ENCODE results near the gene CNIH2. TPM values are rescaled to one million over a fixed set of nuclear protein-coding genes. Genes with fewer than 3 reads are reported as not detected.

Gene CNIH2
- total RNA-seq, 1 donor from 2014 or later, result 21.3 TPM

GRCh38 chr11:66259956-66260355 is 18.0 kb upstream of the CNIH2 start:
- Mint-ChIP-seq H3K27ac (no peak overlapping the region), H3K27me3 (no peaks in the 10 kb centered on the region), H3K9me3 (no peaks in the 10 kb centered on the region), H3K36me3 (peaks cover 3% of the 10 kb centered on the region), H3K4me1 (ENCODE audit: unreplicated experiment) (peaks cover 13% of the 10 kb centered on the region), H3K4me3 (peak overlapping the region; percentile 31)
- no peak for DNase-seq (ENCODE audit: extremely low spot score, unreplicated experiment)
- no peak for TF ChIP-seq CTCF (conservative IDR thresholded peaks at IDR 0.05)

- Mint-ChIP-seq H3K27me3 (no peaks in the 10 kb centered on the region), H3K4me1 (ENCODE audit: unreplicated experiment) (peaks cover 13% of the 10 kb centered on the region), H3K4me3 (no peak overlapping the region), H3K9me3 (no peaks in the 10 kb centered on the region), H3K27ac (no peak overlapping the region), H3K36me3 (peaks cover 3% of the 10 kb centered on the region)
- TF ChIP-seq CTCF (conservative IDR thresholded peaks at IDR 0.05), result no peak
- DNase-seq (ENCODE audit: extremely low spot score, unreplicated experiment), result no peak
These were observed 16.4 kb upstream of the CNIH2 start for GRCh38 chr11:66261578-66261977.

DNA sequence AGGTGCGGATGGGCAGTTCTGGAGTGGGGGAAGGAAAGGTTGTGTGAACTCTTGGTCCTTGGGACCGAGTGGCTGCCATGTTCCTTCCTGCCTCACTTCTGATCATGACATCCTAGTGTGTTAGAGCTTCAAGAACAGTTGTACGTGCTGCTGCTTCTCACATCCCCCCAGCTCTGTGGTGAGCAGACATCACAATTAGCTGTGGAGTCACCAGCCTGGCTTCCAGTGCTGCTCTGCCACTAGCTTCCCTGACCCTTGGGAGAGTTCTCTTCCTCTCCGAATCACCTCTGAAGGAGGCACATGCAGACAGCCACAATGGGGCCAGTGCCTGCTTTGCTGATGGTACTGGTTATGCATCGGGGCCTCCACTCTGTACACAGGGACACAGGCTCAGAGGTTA is 15.8 kb upstream of the CNIH2 start:
- no peak for DNase-seq (ENCODE audit: extremely low spot score, unreplicated experiment)
- no peak overlapping the region for H3K27ac Mint-ChIP-seq
- H3K4me3 Mint-ChIP-seq, result no peak overlapping the region
- peaks cover 3% of the 10 kb centered on the region for H3K36me3 Mint-ChIP-seq
- peaks cover 17% of the 10 kb centered on the region for H3K4me1 Mint-ChIP-seq (ENCODE audit: unreplicated experiment)
- H3K27me3 Mint-ChIP-seq, result no peaks in the 10 kb centered on the region
- H3K9me3 Mint-ChIP-seq, result no peaks in the 10 kb centered on the region
- no peak for TF ChIP-seq CTCF (conservative IDR thresholded peaks at IDR 0.05)

GRCh38 chr11:66262696-66263095 is 15.3 kb upstream of the CNIH2 start:
- Mint-ChIP-seq H3K27ac (no peak overlapping the region), H3K4me3 (no peak overlapping the region), H3K4me1 (ENCODE audit: unreplicated experiment) (peaks cover 19% of the 10 kb centered on the region), H3K27me3 (no peaks in the 10 kb centered on the region), H3K9me3 (no peaks in the 10 kb centered on the region), H3K36me3 (peaks cover 3% of the 10 kb centered on the region)
- no peak for TF ChIP-seq CTCF (conservative IDR thresholded peaks at IDR 0.05)
- no peak for DNase-seq (ENCODE audit: extremely low spot score, unreplicated experiment)

DNA sequence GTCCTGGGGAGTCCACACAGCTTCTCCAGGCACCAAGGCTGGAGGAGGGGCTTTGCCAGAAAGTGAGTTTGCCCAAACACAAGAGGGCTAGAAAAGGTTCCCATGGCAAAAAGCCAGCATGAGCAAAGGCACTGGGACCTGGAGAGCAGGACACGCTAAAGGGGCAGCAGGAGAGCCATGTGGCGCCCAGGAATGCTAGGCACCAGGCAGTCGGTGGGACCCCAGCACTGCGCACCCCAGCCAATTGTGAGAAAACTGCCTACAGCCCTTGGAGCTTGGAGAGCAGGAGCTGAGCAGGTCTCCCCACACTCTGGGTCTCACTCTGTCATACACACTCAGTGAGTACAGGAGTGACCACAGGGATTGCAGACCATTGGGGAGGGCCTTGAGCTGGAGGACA is 14.7 kb upstream of the CNIH2 start:
- no peak for TF ChIP-seq CTCF (conservative IDR thresholded peaks at IDR 0.05)
- no peaks in the 10 kb centered on the region for H3K27me3 Mint-ChIP-seq
- H3K36me3 Mint-ChIP-seq, result peaks cover 3% of the 10 kb centered on the region
- no peak overlapping the region for H3K27ac Mint-ChIP-seq
- H3K4me1 Mint-ChIP-seq (ENCODE audit: unreplicated experiment), result peaks cover 19% of the 10 kb centered on the region
- DNase-seq (ENCODE audit: extremely low spot score, unreplicated experiment), result no peak
- no peak overlapping the region for H3K4me3 Mint-ChIP-seq
- H3K9me3 Mint-ChIP-seq, result no peaks in the 10 kb centered on the region

DNA sequence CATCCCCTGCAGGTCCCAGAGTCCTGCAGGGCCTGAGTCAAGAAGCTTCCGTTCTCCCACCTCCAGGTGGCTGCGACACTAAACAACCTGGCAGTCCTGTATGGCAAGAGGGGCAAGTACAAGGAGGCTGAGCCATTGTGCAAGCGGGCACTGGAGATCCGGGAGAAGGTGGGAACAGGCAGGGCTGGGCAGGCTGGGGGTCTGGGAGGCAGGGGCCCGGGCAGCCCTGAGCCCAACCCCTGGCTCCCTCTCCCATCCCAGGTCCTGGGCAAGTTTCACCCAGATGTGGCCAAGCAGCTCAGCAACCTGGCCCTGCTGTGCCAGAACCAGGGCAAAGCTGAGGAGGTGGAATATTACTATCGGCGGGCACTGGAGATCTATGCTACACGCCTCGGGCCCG is 14.2 kb upstream of the CNIH2 start:
- no peak for DNase-seq (ENCODE audit: extremely low spot score, unreplicated experiment)
- Mint-ChIP-seq H3K36me3 (peaks cover 3% of the 10 kb centered on the region), H3K27ac (no peak overlapping the region), H3K4me3 (no peak overlapping the region), H3K9me3 (no peaks in the 10 kb centered on the region), H3K4me1 (ENCODE audit: unreplicated experiment) (peaks cover 16% of the 10 kb centered on the region), H3K27me3 (no peaks in the 10 kb centered on the region)
- no peak for TF ChIP-seq CTCF (conservative IDR thresholded peaks at IDR 0.05)
